Keratinocyte (primary cell): ENCODE measurements around the gene LRRC10B.

Experiments used
- CTCF ChIP-seq, 3 experiments: IDR thresholded peaks in 1 of 3; conservative IDR thresholded peaks in 1 of 3; optimal IDR thresholded peaks in 1 of 3; 2 replicates in 2 of 3; 3 replicates in 1 of 3; pipeline versions ENCODE3 to v1.5.1; 2011; ENCODE audit warnings: low read length in 3 of 3, mild to moderate bottlenecking in 3 of 3, moderate library complexity in 2 of 3, control low read depth in 1 of 3, inconsistent platforms in 1 of 3; ENCODE audit not compliant: insufficient read depth in 2 of 3; ENCODE audit errors: extremely low read depth in 1 of 3
- EZH2 ChIP-seq: IDR thresholded peaks from one replicate; pipeline ENCODE4 v1.6.1; 2012; ENCODE audit warnings: inconsistent platforms, mild to moderate bottlenecking, low read length, moderate library complexity

DNA sequence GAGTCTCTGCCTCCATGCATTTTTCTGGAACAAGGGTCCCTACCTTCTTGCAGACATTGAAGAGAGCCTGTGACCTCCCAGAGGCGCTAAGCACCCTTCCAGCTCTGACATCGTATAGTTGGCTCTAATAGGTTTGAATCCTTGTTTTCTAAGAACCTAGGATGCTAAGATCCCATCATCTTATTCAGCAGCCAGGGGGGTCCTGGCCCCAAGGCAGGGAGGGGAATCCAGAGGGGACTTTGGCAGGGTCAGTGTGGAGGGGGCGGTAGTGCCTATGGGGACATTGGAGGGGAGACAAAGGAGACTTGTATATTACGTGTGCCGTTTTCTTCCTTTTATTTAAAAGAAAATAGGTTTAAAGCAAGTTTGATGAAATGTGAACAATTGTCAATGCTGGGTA, 3.4 kb upstream of the LRRC10B start:
- TF ChIP-seq CTCF (optimal IDR thresholded peaks at IDR 0.05 in 1 of 3, IDR thresholded peaks at IDR 0.05 in 1 of 3, conservative IDR thresholded peaks at IDR 0.05 in 1 of 3; ENCODE audit: extremely low read depth in 1 of 3, insufficient read depth in 2 of 3, low read length in 3 of 3) (no peak), EZH2 (no peak)
